ENCODE data around the gene TTC28.

TTC28 gene

DNA sequence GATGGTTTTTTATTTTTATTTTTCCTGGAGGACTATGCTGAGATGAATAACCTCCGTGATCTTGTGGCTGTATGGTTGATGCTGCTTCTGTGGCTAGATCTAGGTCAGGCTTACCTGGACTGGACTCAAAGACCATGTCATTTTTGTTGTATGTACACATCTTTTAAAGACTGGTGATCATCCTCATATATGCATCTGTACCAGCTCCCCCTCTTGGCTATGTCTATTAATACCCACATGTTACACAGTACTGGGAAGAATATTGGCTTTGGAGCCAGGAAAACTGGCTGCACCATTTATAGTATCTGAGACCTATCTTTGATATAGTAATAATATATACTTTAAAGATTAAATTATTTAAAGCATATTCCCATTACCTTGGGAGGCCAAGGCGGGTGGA, 742.2 kb downstream of the TTC28 start:
- DNase-seq = no peak

DNA sequence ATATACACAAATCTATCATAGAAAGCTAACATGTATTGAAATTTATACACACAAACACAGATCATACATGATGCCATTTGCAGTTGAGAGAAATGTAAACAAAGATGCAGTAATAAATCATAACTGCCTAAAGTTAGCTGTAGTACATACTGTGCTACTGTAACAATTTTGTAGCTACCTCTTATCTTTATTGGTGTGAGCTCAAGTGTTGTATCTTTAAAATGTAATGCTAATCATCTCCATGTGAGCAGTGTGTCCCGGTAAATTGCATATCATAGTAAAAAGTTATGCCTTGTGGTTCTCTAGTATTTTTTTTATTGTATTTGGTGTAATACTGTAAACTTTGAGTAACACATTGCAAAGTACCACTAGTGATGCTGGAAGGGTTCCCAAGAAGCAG, 743.7 kb downstream of the TTC28 start:
- DNase-seq = no peak

DNA sequence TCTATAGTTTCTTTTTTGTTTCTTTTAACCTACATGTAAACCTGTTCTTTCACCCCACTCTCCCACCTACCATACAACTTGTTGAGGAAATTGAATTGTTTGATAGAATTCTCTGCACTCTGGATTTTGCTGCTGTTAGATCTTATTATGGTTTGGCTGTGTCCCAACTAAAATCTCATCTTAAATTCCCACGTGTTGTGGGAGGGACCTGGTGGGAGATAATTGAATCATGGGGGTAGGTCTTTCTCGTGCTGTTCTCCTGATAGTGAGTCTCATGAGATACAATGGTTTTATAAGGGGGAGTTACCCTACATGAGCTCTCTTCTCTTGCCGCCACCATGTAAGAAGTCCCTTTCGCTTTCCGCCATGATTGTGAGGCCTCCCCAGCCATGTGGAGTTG, 745.6 kb downstream of the TTC28 start:
- no peak for DNase-seq

DNA sequence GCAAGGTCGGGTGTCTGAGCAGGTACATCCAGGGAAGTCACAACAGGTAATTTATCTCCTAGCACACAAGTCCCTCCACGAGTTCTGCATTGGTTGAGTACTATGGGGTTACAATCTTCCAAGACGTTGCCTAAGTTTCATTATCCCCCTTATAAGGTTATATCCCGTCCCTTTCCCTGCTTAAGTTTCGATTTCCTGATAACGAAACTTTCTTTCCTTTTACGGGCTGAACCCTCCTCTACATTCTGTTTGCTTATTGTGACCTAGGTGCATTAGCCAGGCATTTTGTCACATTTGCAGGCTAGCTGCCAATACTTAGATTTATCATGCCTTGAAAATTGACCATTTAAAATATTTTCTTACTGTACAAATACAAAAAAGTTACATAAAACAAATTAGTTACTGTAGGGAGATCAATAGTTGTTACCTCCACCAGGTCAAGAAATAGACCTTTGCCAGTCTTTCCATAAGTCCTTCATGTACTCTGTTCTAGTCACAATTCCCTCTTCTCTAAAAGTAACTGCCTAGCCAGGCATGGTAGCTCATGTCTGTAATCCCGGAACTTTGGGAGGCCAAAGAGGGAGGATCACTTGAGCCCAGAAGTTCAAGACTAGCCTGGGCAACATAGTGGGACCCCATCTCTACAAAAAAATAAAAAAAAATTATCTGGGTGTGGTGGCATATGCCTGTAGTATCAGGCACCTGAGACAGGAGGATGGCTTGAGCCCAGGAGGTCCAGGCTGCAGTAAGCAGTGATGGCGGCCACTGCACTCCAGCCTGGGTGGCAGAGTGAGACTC, 746.3 kb downstream of the TTC28 start:
- no peak for DNase-seq

DNA sequence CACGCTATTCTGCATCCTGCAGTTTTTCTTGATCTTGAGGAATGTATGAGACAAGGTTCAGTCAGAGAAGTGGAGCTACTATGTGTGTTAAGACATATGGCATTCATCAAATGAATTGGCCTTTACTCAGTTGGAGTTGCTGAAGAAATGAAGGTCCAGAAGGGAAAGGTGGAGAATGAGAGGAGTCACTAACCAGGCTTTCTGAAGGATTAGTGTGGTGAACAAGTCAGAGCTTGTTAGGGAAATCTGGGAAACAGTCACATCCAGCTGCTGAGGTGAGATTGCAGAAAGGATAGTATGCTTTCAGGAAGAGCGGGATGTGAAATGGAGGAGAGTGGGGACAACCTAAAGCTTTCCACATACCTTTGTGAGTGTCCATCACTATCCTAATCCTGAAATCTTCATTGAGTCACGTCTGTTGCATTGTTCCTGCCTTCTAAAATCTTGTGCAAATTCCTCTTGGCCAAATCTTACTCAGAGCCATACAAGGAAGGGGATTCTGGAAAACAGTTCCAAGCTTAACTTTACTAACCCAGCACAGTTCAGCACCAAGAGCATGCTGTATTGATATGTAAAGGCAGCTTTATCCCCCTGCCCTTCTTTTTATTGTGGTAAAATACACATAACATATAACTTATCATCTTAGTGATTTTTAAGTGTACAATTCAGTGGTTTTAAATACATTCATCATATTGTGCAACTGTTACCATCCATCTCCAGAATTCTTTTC, 749.1 kb downstream of the TTC28 start:
- no peak for DNase-seq

Data from NK-92 treated with Interleukin-12 subunit alpha and Interleukin-12 subunit beta, amount 100 ng/mL, for 24 hours (cell line).